Stimulated activated CD4-positive, alpha-beta T cell treated with anti-CD3 and anti-CD28 coated beads, Interleukin-12 subunit alpha, Interleukin-12 subunit beta, amount 100 ng/mL, for 4 hours (primary cell): ENCODE data around the gene RNU6-1.

Experiments
- DNase-seq: peaks from one replicate; pipeline ENCODE4 v3.0.0-alpha.2; 2020

The RNU6-1 gene

DNA sequence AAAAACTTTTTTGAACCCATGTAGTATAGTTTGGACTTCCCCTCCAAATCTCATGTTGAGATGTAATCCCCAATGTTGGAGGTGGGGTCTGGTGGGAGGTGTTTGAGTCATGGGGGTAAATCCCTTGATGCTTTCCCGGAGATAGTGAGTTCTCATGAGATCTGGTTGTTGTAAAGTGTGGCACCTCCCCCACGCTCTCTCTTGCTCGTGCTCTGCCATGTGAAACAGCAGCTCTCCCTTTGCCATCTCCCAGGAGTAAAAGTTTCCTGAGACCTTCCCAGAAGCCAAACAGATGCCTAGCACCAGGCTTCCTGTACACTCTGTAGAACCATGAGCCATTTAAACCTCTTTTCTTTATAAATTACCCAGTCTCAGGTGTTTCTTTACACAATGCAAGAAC lies 16.0 kb upstream of the RNU6-1 start:
- no peak for DNase-seq

DNA sequence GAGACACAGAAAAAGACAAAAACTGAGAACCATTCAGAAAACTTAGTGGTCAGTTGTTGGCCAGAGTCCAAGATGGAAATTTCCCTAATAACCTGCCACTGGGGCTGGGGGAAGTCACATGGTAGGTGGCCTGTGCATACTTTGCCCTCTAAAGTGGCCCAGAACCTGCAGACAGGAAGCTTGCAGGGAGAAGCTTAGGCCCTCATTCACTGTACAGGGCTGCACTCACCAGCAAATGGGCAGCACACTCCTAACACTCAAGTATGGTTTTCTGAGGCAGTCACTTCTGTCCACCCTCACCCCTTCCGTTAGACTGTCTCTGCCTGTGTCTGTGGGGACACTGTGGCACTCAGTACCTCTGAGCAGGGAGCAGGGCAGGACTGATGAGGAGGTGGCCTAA lies 14.5 kb upstream of the RNU6-1 start:
- no peak for DNase-seq

DNA sequence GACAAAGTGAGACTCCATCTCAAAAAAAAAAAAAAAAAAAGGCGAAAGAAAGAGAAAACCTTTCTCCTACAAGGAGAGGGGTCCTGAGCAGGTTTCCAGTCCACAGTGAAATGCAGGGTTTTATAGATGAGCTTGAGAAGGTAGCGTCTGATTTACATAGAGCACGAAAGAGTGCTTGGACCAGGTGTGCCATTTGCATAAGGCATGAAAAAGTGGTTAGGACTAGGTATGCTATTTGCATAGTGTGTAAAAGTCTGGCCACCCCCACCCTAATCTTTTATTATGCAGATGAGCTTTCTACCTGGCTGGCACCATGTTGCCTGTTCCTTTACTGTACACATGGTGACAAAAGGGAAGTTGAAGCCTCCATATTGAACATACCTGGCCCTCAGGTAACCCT lies 13.6 kb upstream of the RNU6-1 start:
- DNase-seq, result no peak

- no peak for DNase-seq
These were observed 12.6 kb upstream of the RNU6-1 start for GRCh38 chr15:67852418-67852817.

GRCh38 chr15:67850994-67851571 lies 11.2 kb upstream of the RNU6-1 start:
- DNase-seq, result no peak

- no peak for DNase-seq
These were observed 10.5 kb upstream of the RNU6-1 start for GRCh38 chr15:67850336-67850735.

DNA sequence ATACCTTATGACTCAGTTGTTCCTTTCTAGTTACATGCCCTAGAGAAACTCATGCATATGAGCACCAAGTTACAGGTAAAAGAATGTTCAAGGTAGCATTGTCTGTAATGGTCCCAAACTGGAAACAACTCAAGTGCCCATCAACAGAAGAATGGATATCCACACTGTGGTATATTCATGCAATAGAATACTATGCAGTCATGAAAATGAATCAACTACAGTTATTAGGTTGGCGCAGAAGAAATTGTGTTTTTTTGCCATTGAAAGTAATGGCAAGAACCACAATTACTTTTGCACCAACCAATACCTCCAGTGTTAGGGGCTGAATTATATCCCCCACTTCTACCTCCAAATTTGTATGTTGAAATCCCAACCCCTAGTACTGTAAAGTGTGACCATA lies 9.7 kb upstream of the RNU6-1 start:
- DNase-seq, result no peak

GRCh38 chr15:67845974-67846373 lies 6.1 kb upstream of the RNU6-1 start:
- DNase-seq, result no peak

GRCh38 chr15:67843571-67844387 lies 3.9 kb upstream of the RNU6-1 start:
- DNase-seq, result no peak

GRCh38 chr15:67843092-67843501 lies 3.3 kb upstream of the RNU6-1 start:
- no peak for DNase-seq

GRCh38 chr15:67841513-67841762 lies 1.6 kb upstream of the RNU6-1 start:
- DNase-seq, result no peak

DNA sequence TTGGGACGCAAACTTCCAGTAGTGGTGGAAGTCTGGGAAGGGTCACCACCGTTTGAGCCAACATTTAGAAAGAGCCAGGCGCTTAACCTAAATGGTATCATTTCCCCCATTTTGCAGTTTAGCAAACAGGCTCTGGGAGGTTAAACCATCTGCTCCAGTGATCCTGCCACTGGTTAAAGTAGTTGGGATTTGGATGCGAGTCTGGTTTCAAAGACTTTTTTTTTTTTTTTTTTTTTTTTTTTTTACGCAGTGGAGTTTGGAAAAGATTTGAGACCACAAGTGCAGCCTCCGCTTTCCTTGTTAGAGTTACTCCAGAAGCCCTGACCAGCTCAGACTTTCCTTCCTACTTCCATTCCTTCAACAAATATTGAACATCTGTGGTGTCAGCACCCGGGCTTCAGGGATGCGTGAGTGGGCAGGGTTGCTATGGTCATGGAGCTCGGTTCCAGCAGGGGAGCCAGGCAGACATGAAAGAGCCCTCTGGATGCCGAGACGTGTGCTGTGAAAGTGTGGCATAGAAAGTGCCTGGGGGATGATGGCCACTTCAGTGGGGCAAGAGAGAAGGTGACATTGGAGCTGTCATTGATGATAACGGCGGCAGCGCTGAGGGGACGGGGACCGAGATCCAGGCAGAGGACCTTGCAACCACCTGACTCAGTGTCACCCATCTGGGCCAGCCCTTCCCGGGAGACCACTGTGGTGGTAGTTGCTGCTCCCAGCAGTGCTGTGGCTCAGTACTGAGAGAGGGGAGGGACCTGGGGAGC lies 1.1 kb upstream of the RNU6-1 start:
- no peak for DNase-seq

DNA sequence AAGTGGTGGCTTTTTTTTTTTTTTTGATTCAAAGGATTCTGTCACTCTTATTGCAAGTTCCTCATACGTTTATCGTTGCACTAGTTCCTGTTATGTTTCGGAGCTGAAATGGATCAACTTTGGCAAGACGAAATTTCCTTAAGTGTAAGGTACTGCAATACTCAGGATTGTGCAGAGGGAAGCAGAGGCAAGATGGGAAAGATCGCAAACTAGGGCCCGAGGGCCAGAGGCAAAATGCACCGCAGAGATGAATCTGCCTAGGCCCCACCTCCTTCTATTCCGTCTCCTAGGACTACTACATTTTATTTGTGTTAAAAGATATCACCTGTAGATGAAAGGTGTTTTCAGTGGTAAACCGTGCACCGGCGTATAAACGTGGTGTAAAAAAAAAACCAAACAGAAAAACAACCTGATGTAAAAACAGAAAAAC lies 331 bp downstream of the RNU6-1 start:
- DNase-seq, result no peak

GRCh38 chr15:67838789-67839332 lies 984 bp downstream of the RNU6-1 start:
- no peak for DNase-seq

GRCh38 chr15:67836955-67837354 lies 2.9 kb downstream of the RNU6-1 start:
- DNase-seq, result no peak

- peak; percentile 51 for DNase-seq
These were observed 3.4 kb downstream of the RNU6-1 start for GRCh38 chr15:67836477-67836876.

- no peak for DNase-seq
These were observed 3.8 kb downstream of the RNU6-1 start for GRCh38 chr15:67836134-67836455.

DNA sequence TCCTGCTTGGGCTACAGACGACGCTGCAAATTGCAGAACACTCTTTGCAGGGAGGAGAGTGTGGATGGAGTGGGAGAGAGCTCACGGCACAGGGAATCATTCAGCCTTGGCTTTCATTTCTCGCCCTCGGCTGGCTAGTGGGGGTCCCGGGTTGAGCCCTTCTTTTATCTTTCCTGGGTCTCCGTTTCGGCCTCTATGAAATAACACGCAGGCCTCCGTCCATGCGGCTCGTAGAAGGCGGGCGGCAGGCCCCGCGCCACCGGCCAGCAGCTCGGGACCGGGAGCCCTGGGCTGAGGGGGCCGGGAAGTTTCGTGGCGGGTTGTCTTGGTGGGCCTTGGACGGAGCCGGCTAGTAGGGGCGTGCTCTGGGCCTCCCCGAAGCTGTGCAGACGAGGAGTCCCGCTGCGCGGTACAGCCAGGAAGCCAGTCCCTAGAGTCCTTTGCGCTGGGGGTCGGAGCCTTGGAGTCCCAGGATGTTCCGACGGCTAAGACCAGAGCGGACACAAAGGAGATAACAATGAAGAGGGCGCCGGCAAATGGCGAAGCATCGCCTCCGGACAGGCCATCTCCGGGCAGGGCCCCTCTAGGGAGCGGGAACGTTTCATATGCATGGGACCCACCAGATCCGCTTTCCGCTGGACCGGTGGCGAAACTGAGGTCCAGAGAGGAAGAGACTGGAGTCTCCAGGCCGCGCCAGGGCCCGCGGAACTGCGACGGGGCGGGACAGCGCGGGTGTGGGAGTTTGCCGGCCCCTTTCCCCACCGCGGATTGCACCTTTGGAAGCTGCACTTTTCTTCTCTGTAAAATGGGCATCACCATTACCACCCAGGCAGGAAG lies 4.3 kb downstream of the RNU6-1 start:
- no peak for DNase-seq

- DNase-seq, result no peak
These were observed 5.1 kb downstream of the RNU6-1 start for GRCh38 chr15:67834581-67835296.

DNA sequence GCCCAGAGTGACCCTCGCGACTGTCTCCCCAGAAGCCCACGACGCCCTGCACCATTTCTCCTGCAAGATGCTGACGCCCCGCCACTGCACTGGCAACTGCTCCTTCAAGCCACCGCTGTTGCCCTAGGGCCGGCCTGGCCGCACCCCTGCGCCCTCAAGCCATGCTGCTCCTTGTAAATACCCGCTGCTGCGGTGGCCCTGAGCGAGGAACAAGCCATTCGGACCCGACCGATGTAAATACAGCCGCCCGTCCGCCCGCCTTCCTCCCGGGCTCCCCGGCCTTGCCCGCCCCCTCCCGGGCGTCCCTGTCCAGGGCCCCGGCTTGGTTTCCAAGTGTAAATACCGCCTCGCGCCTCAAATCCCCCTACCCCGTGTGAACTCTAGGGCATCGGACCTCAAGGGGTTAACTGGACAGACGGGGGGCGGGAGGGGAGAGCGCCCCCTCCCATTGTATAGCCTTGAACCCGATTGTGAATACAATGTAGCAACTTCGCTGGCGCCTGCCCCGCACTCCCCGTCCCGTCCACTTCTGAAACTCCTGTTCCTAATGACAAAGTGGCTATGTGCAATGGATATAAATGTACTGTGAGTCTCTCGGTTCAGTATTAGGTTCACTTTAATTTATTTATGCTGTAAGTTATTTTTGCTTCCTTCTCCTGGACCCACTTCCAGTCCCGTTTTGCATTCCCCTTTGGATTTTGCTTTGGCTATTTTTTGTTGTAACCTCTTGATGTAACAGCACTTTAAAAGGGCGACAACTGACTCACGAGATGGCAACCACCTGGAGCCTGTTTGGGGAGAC lies 5.9 kb downstream of the RNU6-1 start:
- DNase-seq, result no peak

DNA sequence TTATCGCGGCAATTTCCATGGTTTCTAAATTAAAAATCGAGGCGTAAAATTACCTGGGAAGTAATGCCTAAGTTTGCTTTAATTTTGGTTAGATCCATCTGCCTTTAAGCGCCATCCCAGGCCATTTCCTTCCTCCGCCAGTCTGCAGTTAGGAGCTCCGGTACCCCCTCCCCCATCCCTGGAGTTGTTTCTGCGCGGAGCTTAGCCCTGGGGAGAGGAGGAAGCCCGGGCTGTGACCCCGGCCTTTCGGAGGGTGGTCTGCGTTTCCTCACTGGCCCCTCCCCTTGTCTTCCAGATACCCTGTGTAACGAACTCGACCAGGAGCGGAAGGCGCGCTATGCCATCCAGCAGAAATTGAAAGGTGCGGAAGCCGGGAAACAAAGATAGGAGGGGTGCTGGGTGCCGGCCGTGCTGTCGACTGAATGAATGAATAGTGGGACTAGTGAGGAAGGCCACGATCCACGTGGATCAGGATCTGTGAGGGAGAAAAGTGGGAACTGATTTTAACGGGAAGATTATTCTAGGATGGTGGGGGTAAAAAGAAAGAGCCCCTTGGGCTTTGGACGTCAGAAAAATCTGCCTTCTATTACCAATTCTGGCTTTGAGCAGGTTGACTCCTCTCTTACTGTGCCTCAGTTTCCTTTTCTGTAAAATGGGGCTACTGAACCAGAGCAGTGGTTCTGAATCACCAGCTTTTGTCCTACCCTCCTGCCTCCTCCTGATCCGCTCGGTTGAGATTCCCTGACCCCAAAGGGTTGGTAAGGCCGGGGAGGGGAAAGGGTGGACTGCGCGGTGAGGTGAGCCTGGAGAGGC lies 6.7 kb downstream of the RNU6-1 start:
- DNase-seq, result no peak
